ENCODE data around the gene SLC5A4.
A peak's percentile ranks its signal among the peaks of the same experiment; 100 is the strongest.
"Not testable (repeated sequence)": the region's sequence is repeated elsewhere in the genome, so short reads cannot be mapped to it uniquely, and the experiment has no call there.

SLC5A4 gene

GRCh38 chr22:32267011-32267410, 11.9 kb upstream of the SLC5A4 start:
- H3K4me3 ChIP-seq (replicated peaks; ENCODE audit: low read depth, low read length), result no peak overlapping the region
- TF ChIP-seq, protein P1, sequence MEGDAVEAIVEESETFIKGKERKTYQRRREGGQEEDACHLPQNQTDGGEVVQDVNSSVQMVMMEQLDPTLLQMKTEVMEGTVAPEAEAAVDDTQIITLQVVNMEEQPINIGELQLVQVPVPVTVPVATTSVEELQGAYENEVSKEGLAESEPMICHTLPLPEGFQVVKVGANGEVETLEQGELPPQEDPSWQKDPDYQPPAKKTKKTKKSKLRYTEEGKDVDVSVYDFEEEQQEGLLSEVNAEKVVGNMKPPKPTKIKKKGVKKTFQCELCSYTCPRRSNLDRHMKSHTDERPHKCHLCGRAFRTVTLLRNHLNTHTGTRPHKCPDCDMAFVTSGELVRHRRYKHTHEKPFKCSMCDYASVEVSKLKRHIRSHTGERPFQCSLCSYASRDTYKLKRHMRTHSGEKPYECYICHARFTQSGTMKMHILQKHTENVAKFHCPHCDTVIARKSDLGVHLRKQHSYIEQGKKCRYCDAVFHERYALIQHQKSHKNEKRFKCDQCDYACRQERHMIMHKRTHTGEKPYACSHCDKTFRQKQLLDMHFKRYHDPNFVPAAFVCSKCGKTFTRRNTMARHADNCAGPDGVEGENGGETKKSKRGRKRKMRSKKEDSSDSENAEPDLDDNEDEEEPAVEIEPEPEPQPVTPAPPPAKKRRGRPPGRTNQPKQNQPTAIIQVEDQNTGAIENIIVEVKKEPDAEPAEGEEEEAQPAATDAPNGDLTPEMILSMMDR (IDR thresholded peaks at IDR 0.05; ENCODE audit: low read depth, low read length, missing control alignments), result no peak
- DNase-seq (ENCODE audit: extremely low read depth, low read depth), result no peak

DNA sequence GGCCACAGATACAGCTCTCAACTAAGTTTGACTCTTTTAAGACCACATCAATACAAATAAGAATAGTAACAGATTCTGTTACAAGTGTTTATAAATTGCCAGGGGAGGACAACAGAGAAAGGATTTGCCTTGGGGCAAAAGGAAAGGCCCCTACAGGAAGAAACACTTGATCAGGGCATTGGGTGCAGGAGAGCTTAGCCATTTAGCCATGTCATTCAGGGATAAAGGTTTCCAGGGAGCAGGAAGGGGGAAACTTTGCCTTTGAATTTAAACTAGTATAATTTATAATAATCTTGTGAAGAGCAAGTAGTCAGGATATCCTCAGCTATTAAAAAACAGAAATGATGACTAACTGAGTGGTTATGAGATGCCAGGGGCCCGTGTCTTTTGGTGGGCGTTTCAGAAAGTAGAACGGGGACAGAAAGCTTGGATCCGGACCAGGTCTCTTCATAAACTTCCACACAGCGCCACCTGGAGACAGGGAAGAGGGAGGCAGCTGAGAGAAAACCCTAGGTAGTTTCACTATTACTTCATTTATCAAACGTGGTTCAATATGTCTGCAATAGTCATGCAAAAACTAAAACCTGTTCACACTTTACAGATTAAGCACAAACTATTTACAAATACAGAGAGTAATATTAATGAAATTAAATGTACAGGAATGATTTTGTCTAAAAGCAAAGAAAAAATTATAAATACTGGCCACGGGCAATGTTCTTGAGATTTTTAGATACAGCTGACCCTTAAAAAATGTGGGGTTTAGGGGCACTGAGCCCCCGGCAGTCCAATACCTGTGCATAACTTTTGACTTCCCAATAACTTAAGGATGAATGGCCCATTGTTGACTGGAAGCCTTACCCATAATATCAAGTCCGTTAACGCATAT, 11.0 kb upstream of the SLC5A4 start:
- no peak overlapping the region for H3K4me3 ChIP-seq (replicated peaks; ENCODE audit: low read depth, low read length)
- DNase-seq (ENCODE audit: extremely low read depth, low read depth), result peak; percentile 33
- TF ChIP-seq, protein P1 (IDR thresholded peaks at IDR 0.05; ENCODE audit: low read depth, low read length, missing control alignments), result peak; percentile 90

DNA sequence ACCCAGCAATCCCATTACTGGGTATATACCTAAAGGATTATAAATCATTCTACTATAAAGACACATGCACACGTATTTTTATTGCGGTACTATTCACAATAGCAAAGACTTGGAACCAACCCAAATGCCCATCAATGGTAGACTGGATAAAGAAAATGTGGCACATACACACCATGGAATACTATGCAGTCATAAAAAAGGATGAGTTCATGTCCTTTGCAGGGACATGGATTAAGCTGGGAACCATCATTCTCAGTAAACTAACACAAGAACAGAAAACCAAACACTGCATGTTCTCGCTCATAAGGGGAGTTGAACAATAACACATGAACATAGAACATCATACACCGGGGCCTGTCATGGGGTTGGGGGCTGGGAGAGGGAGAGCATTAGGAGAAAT, 8.5 kb upstream of the SLC5A4 start:
- DNase-seq (ENCODE audit: extremely low read depth, low read depth); H3K4me3 ChIP-seq (replicated peaks; ENCODE audit: low read depth, low read length): not testable (repeated sequence)

- TF ChIP-seq, protein P1 (IDR thresholded peaks at IDR 0.05; ENCODE audit: low read depth, low read length, missing control alignments), result no peak
- DNase-seq (ENCODE audit: extremely low read depth, low read depth), result no peak
- no peak overlapping the region for H3K4me3 ChIP-seq (replicated peaks; ENCODE audit: low read depth, low read length)
Observed at GRCh38 chr22:32261306-32261705, 6.2 kb upstream of the SLC5A4 start.

- DNase-seq (ENCODE audit: extremely low read depth, low read depth), result no peak
- H3K4me3 ChIP-seq (replicated peaks; ENCODE audit: low read depth, low read length), result no peak overlapping the region
- TF ChIP-seq, protein P1 (IDR thresholded peaks at IDR 0.05; ENCODE audit: low read depth, low read length, missing control alignments), result no peak
Observed at GRCh38 chr22:32258791-32259190, 3.6 kb upstream of the SLC5A4 start.

DNA sequence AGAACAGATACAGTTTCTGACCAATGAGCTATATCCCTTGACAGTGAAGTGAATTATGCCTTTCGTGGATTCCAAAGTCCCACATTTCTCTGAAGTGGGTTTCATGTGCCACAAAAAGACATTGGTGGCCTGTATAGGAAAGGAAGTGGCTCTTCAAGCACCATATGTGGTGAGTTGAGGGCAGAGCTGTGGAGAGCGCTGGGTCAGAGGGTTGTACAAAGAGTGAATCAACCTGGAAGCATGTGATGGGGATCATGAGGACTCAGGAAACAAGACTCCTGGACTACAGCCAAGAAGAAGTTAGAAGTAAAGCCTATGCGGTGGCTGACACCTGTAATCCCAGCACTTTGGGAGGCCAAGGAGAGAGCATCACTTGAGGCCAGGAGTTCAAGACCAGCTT, 579 bp upstream of the SLC5A4 start:
- TF ChIP-seq, protein P1 (IDR thresholded peaks at IDR 0.05; ENCODE audit: low read depth, low read length, missing control alignments), result no peak
- no peak for DNase-seq (ENCODE audit: extremely low read depth, low read depth)
- no peak overlapping the region for H3K4me3 ChIP-seq (replicated peaks; ENCODE audit: low read depth, low read length)

DNA sequence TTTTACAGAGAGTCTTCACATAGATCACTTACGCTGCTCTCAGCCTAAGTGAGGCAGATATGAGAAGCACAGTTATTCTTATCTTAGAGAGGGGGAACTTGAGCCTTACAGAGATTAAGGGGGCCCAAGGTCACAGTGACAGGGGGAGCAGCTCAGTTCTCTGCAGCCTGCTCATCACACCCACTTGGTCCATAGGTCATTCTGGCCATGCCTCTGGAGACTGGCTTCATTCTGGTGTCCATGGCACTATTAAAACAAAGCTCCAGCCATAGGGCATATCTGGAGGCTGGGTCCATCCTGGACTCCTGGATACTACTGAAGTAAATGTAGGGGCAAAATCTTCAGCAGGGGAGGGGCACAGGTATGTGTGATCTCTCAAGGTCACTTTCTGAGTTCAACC, 5.9 kb downstream of the SLC5A4 start:
- no peak overlapping the region for H3K4me3 ChIP-seq (replicated peaks; ENCODE audit: low read depth, low read length)
- no peak for DNase-seq (ENCODE audit: extremely low read depth, low read depth)
- TF ChIP-seq, protein P1 (IDR thresholded peaks at IDR 0.05; ENCODE audit: low read depth, low read length, missing control alignments), result no peak
